ENCODE measurements around the gene EMCN.
A peak's percentile ranks its signal among the peaks of the same experiment; 100 is the strongest.

GRCh38 chr4:100421361-100421978, 96.4 kb downstream of the EMCN start:
- TF ChIP-seq, protein P1, sequence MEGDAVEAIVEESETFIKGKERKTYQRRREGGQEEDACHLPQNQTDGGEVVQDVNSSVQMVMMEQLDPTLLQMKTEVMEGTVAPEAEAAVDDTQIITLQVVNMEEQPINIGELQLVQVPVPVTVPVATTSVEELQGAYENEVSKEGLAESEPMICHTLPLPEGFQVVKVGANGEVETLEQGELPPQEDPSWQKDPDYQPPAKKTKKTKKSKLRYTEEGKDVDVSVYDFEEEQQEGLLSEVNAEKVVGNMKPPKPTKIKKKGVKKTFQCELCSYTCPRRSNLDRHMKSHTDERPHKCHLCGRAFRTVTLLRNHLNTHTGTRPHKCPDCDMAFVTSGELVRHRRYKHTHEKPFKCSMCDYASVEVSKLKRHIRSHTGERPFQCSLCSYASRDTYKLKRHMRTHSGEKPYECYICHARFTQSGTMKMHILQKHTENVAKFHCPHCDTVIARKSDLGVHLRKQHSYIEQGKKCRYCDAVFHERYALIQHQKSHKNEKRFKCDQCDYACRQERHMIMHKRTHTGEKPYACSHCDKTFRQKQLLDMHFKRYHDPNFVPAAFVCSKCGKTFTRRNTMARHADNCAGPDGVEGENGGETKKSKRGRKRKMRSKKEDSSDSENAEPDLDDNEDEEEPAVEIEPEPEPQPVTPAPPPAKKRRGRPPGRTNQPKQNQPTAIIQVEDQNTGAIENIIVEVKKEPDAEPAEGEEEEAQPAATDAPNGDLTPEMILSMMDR (conservative IDR thresholded peaks at IDR 0.05), result peak; percentile 73
- no peak for TF ChIP-seq EZH2 (IDR thresholded peaks at IDR 0.05; ENCODE audit: low read depth)

Data from PC-9 (cell line).